ENCODE results near the gene OR4D11.

DNA sequence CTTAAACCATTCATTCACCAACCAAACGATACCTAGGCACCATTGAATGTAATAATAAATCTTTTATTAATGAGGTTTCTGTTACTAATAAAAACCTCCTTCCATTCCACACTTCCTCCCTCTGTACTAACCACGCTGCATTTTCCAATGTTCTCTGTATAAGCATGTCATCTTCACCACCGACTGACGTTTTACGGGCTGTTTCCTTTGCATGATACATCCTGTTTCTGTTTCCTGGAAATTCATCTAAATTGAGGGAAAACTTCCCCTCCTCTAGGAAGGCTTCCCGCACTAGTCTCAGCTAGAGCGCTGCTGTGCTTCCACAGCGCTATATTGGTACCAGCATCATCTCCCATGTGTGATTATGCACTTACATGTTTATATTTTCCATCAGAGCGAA lies 28.2 kb upstream of the OR4D11 start:
- TF ChIP-seq, protein P1, sequence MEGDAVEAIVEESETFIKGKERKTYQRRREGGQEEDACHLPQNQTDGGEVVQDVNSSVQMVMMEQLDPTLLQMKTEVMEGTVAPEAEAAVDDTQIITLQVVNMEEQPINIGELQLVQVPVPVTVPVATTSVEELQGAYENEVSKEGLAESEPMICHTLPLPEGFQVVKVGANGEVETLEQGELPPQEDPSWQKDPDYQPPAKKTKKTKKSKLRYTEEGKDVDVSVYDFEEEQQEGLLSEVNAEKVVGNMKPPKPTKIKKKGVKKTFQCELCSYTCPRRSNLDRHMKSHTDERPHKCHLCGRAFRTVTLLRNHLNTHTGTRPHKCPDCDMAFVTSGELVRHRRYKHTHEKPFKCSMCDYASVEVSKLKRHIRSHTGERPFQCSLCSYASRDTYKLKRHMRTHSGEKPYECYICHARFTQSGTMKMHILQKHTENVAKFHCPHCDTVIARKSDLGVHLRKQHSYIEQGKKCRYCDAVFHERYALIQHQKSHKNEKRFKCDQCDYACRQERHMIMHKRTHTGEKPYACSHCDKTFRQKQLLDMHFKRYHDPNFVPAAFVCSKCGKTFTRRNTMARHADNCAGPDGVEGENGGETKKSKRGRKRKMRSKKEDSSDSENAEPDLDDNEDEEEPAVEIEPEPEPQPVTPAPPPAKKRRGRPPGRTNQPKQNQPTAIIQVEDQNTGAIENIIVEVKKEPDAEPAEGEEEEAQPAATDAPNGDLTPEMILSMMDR (IDR thresholded peaks at IDR 0.05): no peak
- no peak for TF ChIP-seq POLR2A (IDR thresholded peaks at IDR 0.05)
